B cell (primary cell): Measurements from ENCODE around the gene MYO1B. TPM values are rescaled to one million over a fixed set of nuclear protein-coding genes. Genes with fewer than 3 reads are reported as not detected.

ENCODE experiments used
- ATAC-seq: fragments of 200-7000 bp; cut with Tn5 transposase; one replicate; pipeline ENCODE4 v1.10.0; 2021; ENCODE audit warnings: low read depth, mild to moderate bottlenecking, moderate number of reproducible peaks, moderate library complexity
- CTCF ChIA-PET: fragments of 350-600 bp; sonication (Branson Sonifier 250); formaldehyde crosslinking; loops from one replicate; lab custom pipeline; 2021; ENCODE audit warnings: antibody characterized with exemption, inconsistent platforms; lab: Charles Lee
- POLR2A ChIA-PET: fragments of 350-600 bp; sonication (Branson Sonifier 250); formaldehyde crosslinking; loops from one replicate; lab custom pipeline; 2021; ENCODE audit warnings: antibody characterized with exemption; lab: Charles Lee
- DNase-seq: peaks from one replicate; pipeline ENCODE4 v3.0.0; 2013
- H2AFZ ChIP-seq: 2 replicates; pipeline ENCODE4 v1.6.1; 2012; ENCODE audit warnings: mild to moderate bottlenecking, low read depth, low read length; ENCODE audit not compliant: insufficient read depth, poor library complexity, severe bottlenecking
- H3K27ac ChIP-seq, 2 donors: 1 replicate in 1 of 2; 2 replicates in 1 of 2; pipeline ENCODE4 v1.5.1; 2012 to 2013; ENCODE audit warnings: low read length in 2 of 2, mild to moderate bottlenecking in 2 of 2, moderate library complexity in 1 of 2
- H3K27me3 ChIP-seq, 4 experiments: fragments of 200-600 bp in 1 of 4; sonication (generic) in 1 of 4; replicated peaks in 1 of 4; 1 replicate in 2 of 4; 2 replicates in 2 of 4; pipeline versions ENCODE4 v1.6.1 to v1.7.0; 2013 to 2016; ENCODE audit warnings: low read length in 3 of 4, mild to moderate bottlenecking in 2 of 4, mixed read lengths in 1 of 4, moderate library complexity in 1 of 4; ENCODE audit not compliant: insufficient read depth in 4 of 4, control insufficient read depth in 3 of 4; ENCODE audit errors: control extremely low read depth in 1 of 4
- H3K36me3 ChIP-seq, 2 experiments: replicated peaks in 1 of 2; 1 replicate in 1 of 2; 2 replicates in 1 of 2; pipeline versions ENCODE4 v1.6.1 to v1.7.1; 2013; ENCODE audit warnings: low read length in 1 of 2; ENCODE audit not compliant: insufficient read depth in 2 of 2, control insufficient read depth in 1 of 2; ENCODE audit errors: control extremely low read depth in 1 of 2, extremely low read depth in 1 of 2
- H3K4me1 ChIP-seq, 2 donors: fragments of 200-600 bp in 1 of 2; sonication (generic) in 1 of 2; 1 replicate in 1 of 2; 2 replicates in 1 of 2; pipeline versions ENCODE4 v1.5.1 to v1.6.1; 2013 to 2017; ENCODE audit warnings: low read length in 2 of 2; ENCODE audit not compliant: control insufficient read depth in 2 of 2, insufficient read depth in 2 of 2
- H3K4me2 ChIP-seq: replicated peaks from 2 replicates; pipeline ENCODE3; 2012; ENCODE audit warnings: mild to moderate bottlenecking, low read depth, low read length; ENCODE audit not compliant: poor library complexity, severe bottlenecking
- H3K4me3 ChIP-seq, 5 experiments: fragments of 200-600 bp in 1 of 5; sonication (generic) in 1 of 5; 1 replicate in 3 of 5; 2 replicates in 2 of 5; pipeline versions ENCODE4 v1.5.1 to v1.7.0; 2011 to 2016; ENCODE audit warnings: low read length in 4 of 5, mild to moderate bottlenecking in 4 of 5, low read depth in 2 of 5, control low read depth in 1 of 5, moderate library complexity in 1 of 5; ENCODE audit not compliant: insufficient read depth in 1 of 5; ENCODE audit errors: control extremely low read depth in 1 of 5, extremely low read depth in 1 of 5
- H3K79me2 ChIP-seq: fragments of 200-600 bp; sonication (generic); one replicate; pipeline ENCODE4 v1.6.0; 2016; ENCODE audit warnings: low read length; ENCODE audit not compliant: control insufficient read depth, insufficient read depth
- H3K9ac ChIP-seq: fragments of 200-600 bp; sonication (generic); 2 replicates; pipeline ENCODE4 v1.6.1; 2017; ENCODE audit warnings: mild to moderate bottlenecking, low read length, moderate library complexity
- H3K9me3 ChIP-seq, 3 donors: one replicate each; pipeline versions ENCODE4 v1.6.1 to v1.7.1; 2013; ENCODE audit warnings: low read length in 2 of 3; ENCODE audit not compliant: control insufficient read depth in 2 of 3, insufficient read depth in 1 of 3; ENCODE audit errors: control extremely low read depth in 1 of 3
- H4K20me1 ChIP-seq: 2 replicates; pipeline ENCODE4 v1.6.0; 2012; ENCODE audit warnings: mild to moderate bottlenecking, low read length; ENCODE audit not compliant: insufficient read depth, control insufficient read depth, poor library complexity, severe bottlenecking
- H3K27ac Mint-ChIP-seq: one replicate; pipeline ENCODE4 v1.8.0; 2021; ENCODE audit warnings: mixed read lengths
- H3K27me3 Mint-ChIP-seq: one replicate; pipeline ENCODE4 v1.8.0; 2021; ENCODE audit warnings: mixed read lengths
- H3K4me1 Mint-ChIP-seq: one replicate; pipeline ENCODE4 v1.8.0; 2021; ENCODE audit warnings: mixed read lengths
- H3K4me3 Mint-ChIP-seq: one replicate; pipeline ENCODE4 v1.8.0; 2021; ENCODE audit warnings: mixed read lengths
- H3K9me3 Mint-ChIP-seq: one replicate; pipeline ENCODE4 v1.8.0; 2022; ENCODE audit warnings: mixed read lengths; ENCODE audit not compliant: insufficient read depth
- EZH2 ChIP-seq: IDR thresholded peaks from 2 replicates; pipeline ENCODE4 v1.6.1; 2012; ENCODE audit warnings: borderline replicate concordance, low read depth, mild to moderate bottlenecking, moderate library complexity, low read length; ENCODE audit not compliant: insufficient read depth, poor library complexity, severe bottlenecking
- WGBS: methylation state at CpG from one replicate; pipeline ENCODE4 v1.1.5; 2013; ENCODE audit warnings: missing lambda C conversion rate; ENCODE audit not compliant: insufficient coverage; 5-methylcytosine and 5-hydroxymethylcytosine counted together
- intact Hi-C: fragments of 100-400 bp; cut with micrococcal nuclease; formaldehyde crosslinking; loops from one replicate; pipeline ENCODE4 v1.10.0; 2022
- polyA plus RNA-seq: library from polyadenylated mRNA; depleted of rRNA; stranded (reverse); fragments of >200 nt; gene quantifications from 2 replicates; pipeline ENCODE4 v1.2.3, GENCODE V29; 2012
- total RNA-seq, 2 donors: library from RNA; stranded (reverse); fragments of 120-200 nt in 1 of 2; gene quantifications; 1 replicate in 1 of 2; 2 replicates in 1 of 2; pipeline versions ENCODE4 v1.2.3 to v1.2.4, GENCODE V29; 2013 to 2022
- TF ChIP-seq, protein P1 (sequence below): fragments of 200-600 bp; IDR thresholded peaks from one replicate; pipeline ENCODE4 v1.8.0; 2022; ENCODE audit warnings: antibody characterized with exemption, mild to moderate bottlenecking

The MYO1B gene
- total and polyA plus RNA-seq, 2 donors (not counting 1 experiment from before 2014, with no cell fraction given): 0.67 to 4.4 TPM

DNA sequence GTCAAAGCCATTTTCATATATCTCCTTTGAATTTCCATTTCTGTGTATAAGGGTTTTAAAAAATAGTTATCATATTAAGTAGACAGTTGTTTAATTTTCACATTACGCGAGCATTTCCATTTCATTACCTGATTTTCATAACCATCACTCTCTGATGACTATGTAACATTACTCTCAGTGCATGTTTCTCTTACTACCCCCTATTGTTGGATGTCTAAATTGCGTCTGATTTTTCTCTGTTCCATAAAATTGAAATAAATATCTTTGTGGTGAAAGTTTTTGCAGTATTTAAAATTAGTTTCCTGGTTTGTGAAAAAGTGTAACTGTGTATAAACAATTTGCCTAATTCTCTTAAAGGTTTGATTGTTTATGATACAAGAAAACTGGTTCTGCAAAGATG is 123.8 kb downstream of the MYO1B start:
- no peak for ATAC-seq
- Histone ChIP-seq H3K36me3 (no peaks in the 10 kb centered on the region), H3K27ac (no peak overlapping the region), H2AFZ (no peak overlapping the region), H3K27me3 (no peaks in the 10 kb centered on the region), H3K4me3 (no peak overlapping the region), H3K9me3 (no peaks in the 10 kb centered on the region), H3K4me2 (no peak overlapping the region), H4K20me1 (no peaks in the 10 kb centered on the region), H3K4me1 (no peaks in the 10 kb centered on the region), H3K79me2 (no peaks in the 10 kb centered on the region), H3K9ac (no peak overlapping the region)
- Mint-ChIP-seq H3K27me3 (no peaks in the 10 kb centered on the region), H3K4me3 (no peak overlapping the region), H3K4me1 (no peaks in the 10 kb centered on the region), H3K27ac (no peak overlapping the region), H3K9me3 (no peaks in the 10 kb centered on the region)
- intact Hi-C loops: loop anchor here (1.0 to 10.0 kb wide), 2 partner anchors 124 to 151 kb away; partner anchors contain the start of gene MYO1B
- no CpG with 5 or more reads among the region's 3 CpGs for WGBS
- DNase-seq: peak; percentile 14
- TF ChIP-seq EZH2: no peak
- TF ChIP-seq, protein P1, sequence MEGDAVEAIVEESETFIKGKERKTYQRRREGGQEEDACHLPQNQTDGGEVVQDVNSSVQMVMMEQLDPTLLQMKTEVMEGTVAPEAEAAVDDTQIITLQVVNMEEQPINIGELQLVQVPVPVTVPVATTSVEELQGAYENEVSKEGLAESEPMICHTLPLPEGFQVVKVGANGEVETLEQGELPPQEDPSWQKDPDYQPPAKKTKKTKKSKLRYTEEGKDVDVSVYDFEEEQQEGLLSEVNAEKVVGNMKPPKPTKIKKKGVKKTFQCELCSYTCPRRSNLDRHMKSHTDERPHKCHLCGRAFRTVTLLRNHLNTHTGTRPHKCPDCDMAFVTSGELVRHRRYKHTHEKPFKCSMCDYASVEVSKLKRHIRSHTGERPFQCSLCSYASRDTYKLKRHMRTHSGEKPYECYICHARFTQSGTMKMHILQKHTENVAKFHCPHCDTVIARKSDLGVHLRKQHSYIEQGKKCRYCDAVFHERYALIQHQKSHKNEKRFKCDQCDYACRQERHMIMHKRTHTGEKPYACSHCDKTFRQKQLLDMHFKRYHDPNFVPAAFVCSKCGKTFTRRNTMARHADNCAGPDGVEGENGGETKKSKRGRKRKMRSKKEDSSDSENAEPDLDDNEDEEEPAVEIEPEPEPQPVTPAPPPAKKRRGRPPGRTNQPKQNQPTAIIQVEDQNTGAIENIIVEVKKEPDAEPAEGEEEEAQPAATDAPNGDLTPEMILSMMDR: no peak
- CTCF ChIA-PET: interaction anchor here (0.7 kb wide), 1 partner anchor 151 kb away, joined by 3 read pairs; no protein-coding TSS in a partner anchor
- POLR2A ChIA-PET: no interaction called here

DNA sequence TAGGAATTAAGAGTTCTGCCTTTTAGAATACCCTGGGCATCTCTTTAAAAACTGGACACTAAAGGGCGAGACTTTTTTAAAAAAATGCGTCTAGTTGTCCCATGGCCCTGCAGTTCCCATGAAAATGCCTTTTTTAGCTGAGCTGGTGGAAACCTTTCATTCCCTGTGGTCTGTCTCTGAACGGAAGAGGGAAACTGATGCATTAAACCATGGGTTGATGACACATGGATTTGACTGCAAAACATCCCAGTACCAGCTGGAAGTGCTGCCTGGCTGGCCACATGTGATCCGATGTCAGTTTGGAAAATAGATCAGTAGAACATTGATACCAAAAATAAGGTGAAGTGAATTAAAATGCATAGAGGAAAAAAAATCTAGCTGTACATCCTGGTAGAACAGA is 129.2 kb downstream of the MYO1B start:
- TF ChIP-seq, protein P1: no peak
- no peak for TF ChIP-seq EZH2
- Histone ChIP-seq H2AFZ (no peak overlapping the region), H3K27me3 (no peaks in the 10 kb centered on the region), H3K9me3 (no peaks in the 10 kb centered on the region), H3K36me3 (no peaks in the 10 kb centered on the region), H3K79me2 (no peaks in the 10 kb centered on the region), H4K20me1 (no peaks in the 10 kb centered on the region), H3K4me2 (no peak overlapping the region), H3K4me3 (no peak overlapping the region), H3K27ac (no peak overlapping the region), H3K4me1 (peaks cover 4 to 7% of the 10 kb centered on the region in 2 donors), H3K9ac (no peak overlapping the region)
- H3K27me3 Mint-ChIP-seq: no peaks in the 10 kb centered on the region
- H3K27ac Mint-ChIP-seq: no peak overlapping the region
- CTCF ChIA-PET: interaction anchor here (1.0 kb wide), 1 partner anchor 8 kb away, joined by 3 read pairs; no protein-coding TSS in a partner anchor
- H3K4me3 Mint-ChIP-seq: no peak overlapping the region
- peaks cover 11% of the 10 kb centered on the region for H3K4me1 Mint-ChIP-seq
- POLR2A ChIA-PET: no interaction called here
- ATAC-seq (no peak), DNase-seq (no peak)
- H3K9me3 Mint-ChIP-seq: no peaks in the 10 kb centered on the region
- 96% methylated on average over 3 of the region's 4 CpGs for WGBS
- intact Hi-C loops: no loop called here
